ENCODE data around the gene MRPL47.
"Not testable (repeated sequence)": the region's sequence is repeated elsewhere in the genome, so short reads cannot be mapped to it uniquely, and the experiment has no call there.

The MRPL47 gene
- long read RNA-seq, donor 1, transcript MRPL47-202 (6 exons, 673 nt): minor isoform, 8 of 753 reads
- long read RNA-seq, donor 1, transcript MRPL47-203 (7 exons, 1,370 nt): major isoform, 44 of 753 reads
- long read RNA-seq, donor 1, partial matches to known transcripts: 421 of 753 reads
- long read RNA-seq, donor 1, other reads (novel, unspliced or antisense): 280 of 753 reads
- long read RNA-seq, donor 2, transcript MRPL47-202 (6 exons, 673 nt): minor isoform, 5 of 45 reads
- long read RNA-seq, donor 2, transcript MRPL47-203 (7 exons, 1,370 nt): major isoform, 35 of 45 reads
- long read RNA-seq, donor 2, partial matches to known transcripts: 5 of 45 reads
- long read RNA-seq, donor 2, other reads (novel, unspliced or antisense): 0 of 45 reads
- long read RNA-seq, donor 3, transcript MRPL47-203 (7 exons, 1,370 nt): major isoform, 17 of 21 reads
- long read RNA-seq, donor 3, partial matches to known transcripts: 0 of 21 reads
- long read RNA-seq, donor 3, other reads (novel, unspliced or antisense): 0 of 21 reads
- long read RNA-seq, donor 4, transcript MRPL47-203 (7 exons, 1,370 nt): major isoform, 26 of 35 reads
- long read RNA-seq, donor 4, partial matches to known transcripts: 6 of 35 reads
- long read RNA-seq, donor 4, other reads (novel, unspliced or antisense): 0 of 35 reads
- long read RNA-seq, donor 5, transcript MRPL47-203 (7 exons, 1,370 nt): major isoform, 34 of 34 reads
- long read RNA-seq, donor 5, partial matches to known transcripts: 0 of 34 reads
- long read RNA-seq, donor 5, other reads (novel, unspliced or antisense): 0 of 34 reads
- long read RNA-seq, donor 6, transcript MRPL47-203 (7 exons, 1,370 nt): major isoform, 26 of 29 reads
- long read RNA-seq, donor 6, partial matches to known transcripts: 0 of 29 reads
- long read RNA-seq, donor 6, other reads (novel, unspliced or antisense): 0 of 29 reads
- long read RNA-seq, donor 7, transcript MRPL47-202 (6 exons, 673 nt): minor isoform, 5 of 55 reads
- long read RNA-seq, donor 7, transcript MRPL47-203 (7 exons, 1,370 nt): major isoform, 44 of 55 reads
- long read RNA-seq, donor 7, partial matches to known transcripts: 5 of 55 reads
- long read RNA-seq, donor 7, other reads (novel, unspliced or antisense): 0 of 55 reads
- long read RNA-seq, donor 8, transcript MRPL47-203 (7 exons, 1,370 nt): major isoform, 35 of 38 reads
- long read RNA-seq, donor 8, partial matches to known transcripts: 0 of 38 reads
- long read RNA-seq, donor 8, other reads (novel, unspliced or antisense): 0 of 38 reads

DNA sequence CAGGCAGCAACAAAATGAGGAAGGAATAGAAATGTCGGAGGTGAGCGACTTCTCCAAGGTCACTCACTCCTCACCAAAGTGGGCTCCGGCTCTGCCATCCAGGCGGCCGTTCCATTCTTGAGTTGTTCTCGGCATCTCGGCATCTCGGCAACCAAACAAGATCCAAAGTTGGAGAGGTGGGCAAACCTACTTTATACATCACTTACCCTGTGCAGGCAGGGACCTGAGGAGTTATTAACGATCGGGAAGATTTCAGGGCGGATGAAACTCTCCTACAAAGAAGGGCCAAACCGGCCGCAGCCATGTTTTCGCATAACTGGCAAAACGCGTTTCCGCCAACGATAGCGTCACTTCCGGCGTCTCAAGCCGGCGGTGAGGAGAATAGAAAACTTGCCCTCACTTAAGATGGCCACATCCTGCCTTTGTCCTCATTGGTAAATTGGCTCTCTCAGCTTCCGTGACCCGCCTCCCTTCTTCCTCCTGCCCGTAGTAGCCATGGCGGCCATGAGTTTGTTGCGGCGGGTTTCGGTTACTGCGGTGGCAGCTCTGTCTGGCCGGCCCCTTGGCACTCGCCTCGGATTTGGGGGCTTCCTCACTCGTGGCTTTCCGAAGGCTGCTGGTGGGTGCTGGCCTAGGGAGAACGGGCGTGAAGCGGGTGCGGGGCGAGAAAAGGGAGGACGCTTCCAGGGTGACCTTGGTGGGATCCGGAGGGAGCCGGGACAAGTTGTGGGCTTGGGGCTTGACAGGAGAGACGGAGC lies at the start of gene MRPL47, which contains the start of gene NDUFB5:
Gene MRPL47, minus strand, starts transcription at position 318 of the 758 bp plus-strand sequence. Its CDS starts 14 bp downstream, at position 304.
Gene NDUFB5, plus strand, starts transcription at position 474 of the 758 bp plus-strand sequence. Its CDS starts 22 bp downstream, at position 496.
- peak; percentile 89 for DNase-seq

DNA sequence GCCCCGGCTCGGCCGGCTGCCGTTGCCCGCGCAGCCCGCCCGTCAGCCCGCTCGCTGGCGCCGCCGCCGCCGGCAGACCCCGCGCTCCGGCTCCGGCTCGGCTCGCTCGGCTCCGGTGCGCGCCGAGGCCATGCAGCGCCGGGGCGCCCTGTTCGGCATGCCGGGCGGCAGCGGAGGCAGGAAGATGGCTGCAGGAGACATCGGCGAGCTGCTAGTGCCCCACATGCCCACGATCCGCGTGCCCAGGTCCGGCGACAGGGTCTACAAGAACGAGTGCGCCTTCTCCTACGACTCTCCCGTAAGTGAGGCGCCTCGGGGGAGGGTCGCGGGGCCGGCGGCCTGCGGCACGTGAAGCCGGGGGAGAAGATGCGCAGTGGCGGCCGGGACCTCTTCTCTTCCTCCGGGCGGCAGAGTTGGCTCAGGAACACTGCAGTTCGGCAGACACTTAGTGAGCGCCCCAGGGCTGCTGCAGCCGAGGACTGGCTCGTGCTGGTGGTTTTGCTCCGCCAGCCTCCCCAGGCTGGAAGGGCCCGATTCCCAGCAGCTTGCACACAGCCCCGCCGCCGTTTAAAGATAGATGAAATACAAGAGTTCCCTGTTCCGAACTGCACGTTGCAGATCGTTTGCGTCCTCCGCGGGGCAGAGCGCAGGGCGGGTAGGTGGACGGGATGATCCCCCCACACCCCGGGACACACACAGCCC lies 48.8 kb upstream of the MRPL47 start:
- DNase-seq: peak; percentile 96

GRCh38 chr3:179652447-179653095 lies 48.1 kb upstream of the MRPL47 start, which contains the start of gene USP13:
USP13 (plus strand) TSS chr3:179653040; CDS start chr3:179653226, 186 bp downstream.
- DNase-seq: peak; percentile 83

DNA sequence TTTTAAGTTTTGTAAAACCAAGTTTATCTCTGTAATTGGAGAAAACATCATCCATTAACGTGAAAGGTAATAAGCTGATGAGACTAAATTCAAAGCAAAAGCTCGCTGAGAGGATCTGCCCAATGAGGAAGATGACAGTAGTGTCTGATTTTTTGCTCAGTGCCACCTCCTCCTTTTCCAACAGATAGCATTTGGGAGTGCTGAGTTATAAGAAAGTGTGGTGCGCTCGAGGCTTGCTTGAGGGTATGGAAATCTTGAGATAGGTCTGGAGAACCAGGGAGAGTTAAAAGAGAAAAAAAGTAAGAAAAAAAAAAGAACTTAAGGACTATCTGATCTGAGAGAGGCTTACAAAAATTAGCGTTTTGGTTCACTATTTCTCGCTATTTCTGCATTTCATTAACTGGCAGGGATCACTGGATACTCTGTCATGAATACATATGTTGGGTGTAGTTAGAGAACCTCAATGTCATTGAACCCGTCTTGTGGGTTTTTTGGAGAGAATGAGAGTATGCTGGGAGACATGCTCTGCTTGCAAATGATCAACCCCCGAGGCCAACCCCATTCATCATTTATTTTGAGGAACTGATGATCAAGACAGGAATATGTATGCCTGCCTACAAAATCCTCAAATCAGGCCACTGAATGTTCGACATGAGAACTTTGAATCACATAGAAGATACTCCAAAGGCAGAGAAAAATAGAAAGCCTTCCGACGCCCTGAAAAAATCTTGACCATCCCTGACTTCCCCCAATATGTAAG lies 47.4 kb upstream of the MRPL47 start:
- DNase-seq: no peak

GRCh38 chr3:179646177-179646576 lies 41.7 kb upstream of the MRPL47 start:
- no peak for DNase-seq

DNA sequence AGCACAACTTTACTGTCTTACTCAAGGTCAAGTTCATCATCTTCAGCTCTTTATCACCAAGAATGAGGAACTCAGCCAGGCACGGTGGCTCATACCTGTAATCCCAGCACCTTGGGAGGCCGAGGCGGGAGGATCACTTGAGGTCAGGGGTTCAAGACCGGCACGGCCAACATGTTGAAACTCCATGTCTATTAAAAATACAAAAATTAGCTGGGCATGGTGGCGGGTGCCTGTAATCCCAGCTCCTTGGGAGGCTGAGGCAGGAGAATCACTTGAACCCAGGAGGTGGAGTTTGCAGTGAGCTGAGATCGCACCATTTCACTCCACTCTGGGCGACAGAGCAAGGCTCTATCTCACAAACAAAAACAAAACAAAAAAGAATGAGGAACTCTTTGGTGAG lies 39.4 kb upstream of the MRPL47 start:
- not testable (repeated sequence) for DNase-seq

- no peak for DNase-seq
Observed at GRCh38 chr3:179642871-179643270, 38.4 kb upstream of the MRPL47 start.

DNA sequence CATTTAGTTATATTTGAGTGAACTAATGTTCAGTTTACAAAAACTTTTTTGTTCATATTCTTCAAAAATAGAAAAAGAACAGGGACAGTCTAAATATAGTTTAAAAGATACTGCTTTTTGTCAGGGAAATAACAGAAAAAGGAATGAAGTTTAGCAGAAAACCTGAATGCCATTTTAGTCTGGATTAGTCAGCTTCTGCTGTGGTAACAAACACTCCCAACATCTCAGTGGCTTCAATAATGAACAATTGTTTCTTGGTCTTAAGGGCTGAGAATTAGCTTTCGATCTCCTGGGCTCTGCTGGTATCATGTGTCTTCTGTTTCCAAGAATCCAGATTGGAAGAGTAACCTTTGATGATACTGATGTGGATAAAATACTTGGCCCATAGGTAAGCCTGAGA lies 36.0 kb upstream of the MRPL47 start:
- DNase-seq: no peak

- DNase-seq: no peak
Observed at GRCh38 chr3:179630753-179631451, 26.5 kb upstream of the MRPL47 start.

DNA sequence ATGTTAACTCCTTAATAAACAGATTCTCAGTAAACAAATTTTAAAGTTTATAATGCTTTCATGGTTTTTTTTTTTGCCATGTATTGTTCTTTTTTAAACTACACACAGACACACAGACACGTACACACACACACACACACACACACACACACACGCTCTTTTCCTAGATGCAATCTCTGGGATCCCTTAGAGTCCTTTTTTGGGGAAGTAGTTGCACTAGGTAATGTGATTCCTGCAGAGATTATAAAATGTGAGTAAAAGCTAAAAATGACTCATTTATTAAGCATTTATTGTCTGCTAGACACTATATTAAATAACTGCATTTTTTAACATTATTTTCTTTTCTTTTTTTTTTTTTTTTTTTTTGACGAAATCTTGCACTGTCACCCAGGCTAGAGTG lies 20.0 kb upstream of the MRPL47 start:
- no peak for DNase-seq

DNA sequence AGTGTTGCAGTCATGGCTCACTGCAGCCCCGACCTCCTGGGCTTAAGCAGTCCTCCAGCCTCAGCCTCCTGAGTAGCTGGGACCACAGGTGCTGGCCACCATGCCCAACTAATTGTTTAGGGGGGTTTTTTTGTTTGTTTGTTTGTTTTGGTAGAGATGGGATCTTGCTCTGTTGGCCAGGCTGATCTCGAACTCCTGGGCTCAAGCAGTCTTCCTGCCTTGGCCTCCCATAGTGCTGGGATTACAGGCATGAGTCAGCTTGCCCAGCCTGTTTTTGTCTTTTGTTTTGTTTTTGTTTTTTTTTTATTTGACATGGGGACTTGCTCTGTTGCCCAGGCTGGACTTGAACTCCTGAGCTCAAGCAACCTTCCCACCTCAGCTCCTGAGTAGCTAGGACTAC lies 17.6 kb upstream of the MRPL47 start:
- DNase-seq: no peak

DNA sequence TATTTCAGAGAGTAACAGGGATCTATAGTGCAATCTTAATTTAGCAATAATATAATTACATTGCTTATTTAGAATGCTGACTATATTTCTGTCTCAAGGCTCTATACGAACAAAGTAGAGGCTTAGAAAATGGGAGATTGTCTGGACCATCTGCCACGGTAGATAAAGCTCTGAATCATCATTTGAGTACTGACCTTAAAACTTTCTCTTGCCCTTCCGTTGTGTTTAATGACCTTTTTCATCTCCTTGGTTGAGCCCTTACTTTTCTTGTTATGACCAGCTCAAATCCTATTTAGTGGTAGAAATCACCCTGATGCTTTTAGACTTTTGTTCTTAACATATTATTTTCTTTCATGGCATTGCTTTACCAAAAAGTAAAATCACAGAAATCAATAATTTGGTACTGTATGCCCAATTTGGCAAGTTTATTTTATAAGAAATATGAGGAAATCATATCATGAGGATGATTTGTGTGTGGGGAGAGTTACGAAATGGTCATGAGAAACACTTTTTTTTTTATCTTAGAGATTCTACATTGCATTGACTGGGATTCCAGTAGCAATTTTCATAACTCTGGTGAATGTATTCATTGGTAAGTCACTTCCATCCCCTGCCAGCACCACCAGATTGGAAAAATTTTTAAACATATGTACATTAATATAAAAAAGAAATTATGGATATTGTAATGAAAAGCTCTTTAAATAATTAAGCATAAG lies 11.2 kb upstream of the MRPL47 start:
- no peak for DNase-seq

GRCh38 chr3:179613807-179614206 lies 9.4 kb upstream of the MRPL47 start:
- DNase-seq: no peak

GRCh38 chr3:179610066-179610465 lies 5.6 kb upstream of the MRPL47 start:
- no peak for DNase-seq

- DNase-seq: no peak
Observed at GRCh38 chr3:179608931-179609720, 4.7 kb upstream of the MRPL47 start.

- DNase-seq: no peak
Observed at GRCh38 chr3:179606534-179607085, 2.2 kb upstream of the MRPL47 start.

GRCh38 chr3:179603831-179604230 lies 607 bp downstream of the MRPL47 start:
- DNase-seq: no peak

All from right kidney (tissue), 9 donors.